OCI-LY3 (cell line): ENCODE data around the gene PTPRT.

Experiments
- CTCF ChIP-seq: fragments of 200-600, 300-600 bp; sonication (generic); IDR thresholded peaks from 2 replicates; pipeline ENCODE4 v1.5.1; 2014; ENCODE audit warnings: antibody characterized with exemption, low read length, low read depth
- EZH2phosphoT487 ChIP-seq: fragments of 200-600 bp; shearing (Covaris generic); IDR thresholded peaks from 2 replicates; pipeline ENCODE4 v1.6.1; 2018; ENCODE audit warnings: antibody characterized with exemption, mixed run types, low read depth

GRCh38 chr20:42319252-42320013 is 870.3 kb downstream of the PTPRT start:
- TF ChIP-seq EZH2phosphoT487 (no peak), CTCF (no peak)
